Measurements from ENCODE around the gene ASCC3. TPM values are rescaled to one million over a fixed set of nuclear protein-coding genes. Genes with fewer than 3 reads are reported as not detected.
"Not testable (repeated sequence)": the region's sequence is repeated elsewhere in the genome, so short reads cannot be mapped to it uniquely, and the experiment has no call there.

Gene ASCC3
- polyA plus RNA-seq, 1 experiment, result 56.0 TPM

GRCh38 chr6:100838011-100838410, 43.1 kb downstream of the ASCC3 start:
- CTCF ChIA-PET, result no interaction called here
- TF ChIP-seq CTCF (IDR thresholded peaks at IDR 0.05; ENCODE audit: low read depth, low read length), result no peak

DNA sequence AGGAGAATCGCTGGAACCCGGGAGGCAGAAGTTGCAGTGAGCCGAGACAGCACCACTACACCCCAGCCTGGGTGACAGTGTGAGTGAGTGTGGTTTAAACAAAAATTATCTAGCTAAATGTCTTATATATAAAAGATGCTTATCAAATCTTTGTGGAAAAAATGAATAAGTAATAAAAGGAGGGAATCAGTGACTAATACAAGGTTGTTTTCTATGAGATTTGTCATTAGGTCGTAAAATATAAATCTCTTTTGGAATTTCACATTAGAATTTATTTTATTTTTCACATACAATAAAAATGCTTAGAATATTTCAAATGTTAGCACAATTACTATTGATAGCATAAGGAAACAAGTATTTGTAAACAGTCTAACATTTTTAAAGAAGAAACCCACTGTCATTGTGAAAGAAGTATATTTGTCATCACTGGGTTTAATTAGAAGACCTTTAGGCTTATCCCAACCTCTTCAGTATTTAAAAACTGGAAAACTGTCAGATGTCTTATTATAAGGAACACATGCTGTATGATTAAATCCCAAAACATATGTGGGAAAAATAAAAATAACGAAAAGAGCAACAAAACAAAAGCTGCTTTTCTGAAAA, 47.1 kb downstream of the ASCC3 start:
- no peak overlapping the region for H3K27ac ChIP-seq (ENCODE audit: low read depth, low read length)
- peaks cover 5% of the 10 kb centered on the region; the same call in 1 of the 2 replicates for H3K9me3 ChIP-seq (ENCODE audit: control insufficient read depth, insufficient read depth, low read length)
- no peaks in the 10 kb centered on the region for H3K27me3 ChIP-seq (ENCODE audit: control insufficient read depth, insufficient read depth, low read length)
- no peak overlapping the region for H3K4me3 ChIP-seq (ENCODE audit: low read depth, low read length)
- ChIA-PET CTCF (no interaction called here), POLR2A (no interaction called here)
- no peak for DNase-seq (ENCODE audit: low read depth, low spot score)
- TF ChIP-seq CTCF (IDR thresholded peaks at IDR 0.05; ENCODE audit: low read depth, low read length), result no peak

More at GRCh38 chr6:100838011-100838410, 43.1 kb downstream of the ASCC3 start:
- Histone ChIP-seq H3K9me3 (ENCODE audit: control insufficient read depth, insufficient read depth, low read length) (no peaks in the 10 kb centered on the region), H3K27me3 (ENCODE audit: control insufficient read depth, insufficient read depth, low read length) (no peaks in the 10 kb centered on the region), H3K27ac (ENCODE audit: low read depth, low read length) (no peak overlapping the region), H3K4me3 (ENCODE audit: low read depth, low read length) (no peak overlapping the region)
- no peak for DNase-seq (ENCODE audit: low read depth, low spot score)
- POLR2A ChIA-PET, result no interaction called here

DNA sequence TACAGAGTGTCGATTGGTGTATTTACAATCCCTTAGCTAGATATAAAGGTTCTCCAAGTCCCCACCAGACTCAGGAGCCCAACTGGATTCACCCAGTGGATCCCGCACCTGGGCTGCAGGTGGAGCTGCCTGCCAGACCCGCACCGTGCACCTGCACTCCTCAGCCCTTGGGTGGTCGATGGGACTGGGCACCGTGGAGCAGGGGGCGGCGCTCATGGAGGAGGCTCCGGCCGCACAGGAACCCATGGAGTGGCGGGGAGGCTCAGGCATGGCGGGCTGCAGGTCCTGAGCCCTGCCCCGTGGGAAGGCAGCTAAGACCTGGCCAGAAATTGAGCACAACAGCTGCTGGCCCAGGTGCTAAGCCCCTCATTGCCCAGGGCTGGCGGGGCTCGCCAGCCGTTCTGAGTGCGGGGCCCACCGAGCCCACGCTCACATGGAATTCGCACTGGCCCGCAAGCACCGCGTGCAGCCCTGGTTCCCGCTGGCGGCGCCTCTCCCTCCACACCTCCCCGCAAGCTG, 52.0 kb downstream of the ASCC3 start:
- POLR2A ChIA-PET; DNase-seq (ENCODE audit: low read depth, low spot score); H3K4me3 ChIP-seq (ENCODE audit: low read depth, low read length); H3K27ac ChIP-seq (ENCODE audit: low read depth, low read length); CTCF ChIA-PET; H3K27me3 ChIP-seq (ENCODE audit: control insufficient read depth, insufficient read depth, low read length); H3K9me3 ChIP-seq (ENCODE audit: control insufficient read depth, insufficient read depth, low read length): not testable (repeated sequence)

GRCh38 chr6:100823041-100823440, 58.1 kb downstream of the ASCC3 start:
- ChIA-PET POLR2A (no interaction called here), CTCF (no interaction called here)
- TF ChIP-seq CTCF (IDR thresholded peaks at IDR 0.05; ENCODE audit: low read depth, low read length), result no peak
- no peak overlapping the region for H3K4me3 ChIP-seq (ENCODE audit: low read depth, low read length)
- H3K27ac ChIP-seq (ENCODE audit: low read depth, low read length), result no peak overlapping the region
- DNase-seq (ENCODE audit: low read depth, low spot score), result no peak
- no peaks in the 10 kb centered on the region for H3K27me3 ChIP-seq (ENCODE audit: control insufficient read depth, insufficient read depth, low read length)
- no peaks in the 10 kb centered on the region for H3K9me3 ChIP-seq (ENCODE audit: control insufficient read depth, insufficient read depth, low read length)

DNA sequence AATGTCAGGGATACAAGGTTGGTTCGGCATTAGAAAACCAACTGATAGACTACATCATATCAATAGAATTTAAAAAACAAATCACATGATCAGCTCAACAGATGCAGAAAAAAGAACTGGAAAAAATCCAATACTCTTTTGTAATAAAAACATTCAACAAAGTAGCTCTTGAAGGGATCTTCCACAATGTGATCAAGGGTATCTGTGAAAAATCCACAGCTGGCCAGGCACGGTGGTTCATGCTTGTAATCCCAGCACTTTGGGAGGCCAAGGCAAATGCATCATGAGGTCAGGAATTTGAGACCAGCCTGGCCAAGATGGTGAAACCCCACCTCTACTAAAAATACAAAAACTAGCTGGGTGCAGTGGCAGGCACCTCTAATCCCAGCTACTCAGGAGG, 63.1 kb downstream of the ASCC3 start:
- DNase-seq (ENCODE audit: low read depth, low spot score), result no peak
- no peaks in the 10 kb centered on the region for H3K9me3 ChIP-seq (ENCODE audit: control insufficient read depth, insufficient read depth, low read length)

More for the DNA sequence above, 63.1 kb downstream of the ASCC3 start:
- Histone ChIP-seq H3K4me3 (ENCODE audit: low read depth, low read length) (no peak overlapping the region), H3K27ac (ENCODE audit: low read depth, low read length) (no peak overlapping the region), H3K27me3 (ENCODE audit: control insufficient read depth, insufficient read depth, low read length) (no peaks in the 10 kb centered on the region)
- no peak for TF ChIP-seq CTCF (IDR thresholded peaks at IDR 0.05; ENCODE audit: low read depth, low read length)
- ChIA-PET POLR2A (no interaction called here), CTCF (no interaction called here)
